Ovary (tissue), 3 donors: Measurements from ENCODE around the gene SLC4A1.

Experiments used
- CTCF ChIP-seq, 3 donors: fragments of 450-650 bp in 2 of 3; fragments of 200-600 bp in 1 of 3; IDR thresholded peaks; one replicate each; pipeline versions ENCODE4 v1.5.1 to v1.8.0; 2016 to 2022; ENCODE audit warnings: antibody characterized with exemption in 3 of 3, mild to moderate bottlenecking in 1 of 3
- EP300 ChIP-seq: sonication (generic); formaldehyde crosslinking; IDR thresholded peaks from one replicate; pipeline ENCODE4 v1.6.1; 2017; ENCODE audit warnings: antibody characterized with exemption
- POLR2A ChIP-seq: fragments of 450-650 bp; IDR thresholded peaks from one replicate; pipeline ENCODE4 v1.6.1; 2017; ENCODE audit warnings: antibody characterized with exemption, mild to moderate bottlenecking, moderate library complexity
- donor health status: DM: no; HTN: no; CAD: no.

GRCh38 chr17:44199553-44200477 lies 68.1 kb downstream of the SLC4A1 start, which contains the start of gene ATXN7L3:
- no peak for TF ChIP-seq CTCF (IDR thresholded peaks at IDR 0.05)
- no peak for TF ChIP-seq POLR2A
- no peak for TF ChIP-seq EP300
